H1 (cell line): ENCODE data around the gene CKM. TPM values are rescaled to one million over a fixed set of nuclear protein-coding genes. Genes with fewer than 3 reads are reported as not detected.

Experiments
- CTBP2 ChIP-seq: IDR thresholded peaks from 2 replicates; pipeline ENCODE4 v1.7.0; 2011; ENCODE audit warnings: borderline replicate concordance, mild to moderate bottlenecking, moderate library complexity, mixed read lengths, low read length; ENCODE audit not compliant: insufficient read depth, insufficient read length
- RNF2 ChIP-seq: fragments of 200-900, 300-1000 bp; sonication (generic); IDR thresholded peaks from 2 replicates; pipeline ENCODE4 v1.7.1; 2016; ENCODE audit warnings: borderline replicate concordance, low read depth, mild to moderate bottlenecking, antibody characterized with exemption, low read length; ENCODE audit not compliant: poor library complexity, severe bottlenecking; ENCODE audit errors: missing control alignments
- TAF1 ChIP-seq: IDR thresholded peaks from 2 replicates; pipeline ENCODE4 v1.6.1; 2011; ENCODE audit warnings: mild to moderate bottlenecking, low read depth, low read length
- polyA plus RNA-seq, 7 experiments: library from polyadenylated mRNA; depleted of rRNA in 3 of 7; stranded (reverse) in 5 of 7; unstranded in 2 of 7; fragments of >200 nt in 5 of 7; fragments of 200-250 nt in 2 of 7; gene quantifications; 1 replicate in 5 of 7; 2 replicates in 1 of 7; 4 replicates in 1 of 7; pipeline versions ENCODE4 v1.2.1 to v1.2.3, GENCODE V29; 2011 to 2013; ENCODE audit warnings: missing spikeins in 2 of 7, mixed read lengths in 2 of 7
- total RNA-seq: library from RNA; stranded (reverse); fragmentation: NEBNext Ultra II Directional; extraction: Animal tissue kit (Norgen Biotek cat#: 25700); gene quantifications from 2 replicates; pipeline ENCODE4 v1.2.1, GENCODE V29; 2021

The CKM gene
- total and polyA plus RNA-seq, 2 of the 8 experiments (the other 6 are each of a cell fraction or from before 2014, with no cell fraction given): 0.08 TPM; not detected in 1

DNA sequence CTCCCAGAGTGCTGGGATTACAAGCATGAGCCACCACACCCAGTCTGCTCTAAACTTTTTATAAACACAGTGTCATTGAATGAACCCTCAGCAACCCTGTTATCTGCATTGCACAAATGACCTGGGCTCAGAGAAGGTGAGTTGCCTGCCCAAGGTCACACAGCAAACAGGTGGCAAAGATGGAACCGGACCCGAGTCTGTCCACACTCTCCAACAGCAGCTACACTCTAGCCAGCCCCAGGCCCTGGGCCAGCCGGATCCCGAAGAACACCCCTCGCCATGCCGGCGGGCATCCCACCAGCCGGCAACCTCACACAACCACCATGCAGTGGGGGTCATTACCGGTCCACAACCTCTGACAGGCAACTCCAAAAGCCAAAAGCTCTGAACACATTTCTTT is 33.2 kb upstream of the CKM start (continued):
- TF ChIP-seq TAF1 (no peak), RNF2 (no peak), CTBP2 (no peak)
